Activated CD4-positive, alpha-beta T cell treated with anti-CD3 and anti-CD28 coated beads, Interleukin-2, amount 50 U/mL, for 4 hours (primary cell): ENCODE measurements around the gene YIPF1.
"Not testable (repeated sequence)": the region's sequence is repeated elsewhere in the genome, so short reads cannot be mapped to it uniquely, and the experiment has no call there.

ENCODE experiments used
- DNase-seq, 2 experiments: peaks; one replicate each; pipeline ENCODE4 v3.0.0-alpha.2; 2020

YIPF1 gene

GRCh38 chr1:53837646-53837923, 52.0 kb downstream of the YIPF1 start:
- DNase-seq: no peak

- DNase-seq: no peak
These were observed 54.1 kb downstream of the YIPF1 start for GRCh38 chr1:53835491-53835890.

GRCh38 chr1:53834776-53835175, 54.8 kb downstream of the YIPF1 start:
- DNase-seq: no peak

- no peak for DNase-seq
These were observed 56.2 kb downstream of the YIPF1 start for GRCh38 chr1:53833393-53833792.

GRCh38 chr1:53826367-53826766, 63.2 kb downstream of the YIPF1 start:
- DNase-seq: no peak

GRCh38 chr1:53825306-53825705, 64.3 kb downstream of the YIPF1 start:
- DNase-seq: no peak

- no peak for DNase-seq
These were observed 66.7 kb downstream of the YIPF1 start for GRCh38 chr1:53822931-53823330.

GRCh38 chr1:53821380-53821779, 68.2 kb downstream of the YIPF1 start:
- DNase-seq: no peak

GRCh38 chr1:53819387-53819786, 70.2 kb downstream of the YIPF1 start:
- no peak for DNase-seq

- DNase-seq: not testable (repeated sequence)
These were observed 73.0 kb downstream of the YIPF1 start for GRCh38 chr1:53816584-53816983.

GRCh38 chr1:53815484-53815883, 74.1 kb downstream of the YIPF1 start:
- not testable (repeated sequence) for DNase-seq

- DNase-seq: no peak
These were observed 78.2 kb downstream of the YIPF1 start for GRCh38 chr1:53811414-53811851.

- no peak for DNase-seq
These were observed 79.1 kb downstream of the YIPF1 start for GRCh38 chr1:53810497-53810896.

- no peak for DNase-seq
These were observed 79.6 kb downstream of the YIPF1 start for GRCh38 chr1:53810007-53810406.

- DNase-seq: no peak
These were observed 81.7 kb downstream of the YIPF1 start for GRCh38 chr1:53807916-53808315.

GRCh38 chr1:53804791-53805505, 84.6 kb downstream of the YIPF1 start:
- no peak for DNase-seq

- no peak for DNase-seq
These were observed 85.4 kb downstream of the YIPF1 start for GRCh38 chr1:53804181-53804580.
